GM12872 (cell line): ENCODE results near the gene SNX13.

Experiments
- TF ChIP-seq, protein P1 (sequence below): IDR thresholded peaks from 3 replicates; pipeline ENCODE4 v1.5.1; 2011; ENCODE audit warnings: low read depth, mild to moderate bottlenecking, low read length, moderate library complexity; ENCODE audit not compliant: insufficient read depth

The SNX13 gene

DNA sequence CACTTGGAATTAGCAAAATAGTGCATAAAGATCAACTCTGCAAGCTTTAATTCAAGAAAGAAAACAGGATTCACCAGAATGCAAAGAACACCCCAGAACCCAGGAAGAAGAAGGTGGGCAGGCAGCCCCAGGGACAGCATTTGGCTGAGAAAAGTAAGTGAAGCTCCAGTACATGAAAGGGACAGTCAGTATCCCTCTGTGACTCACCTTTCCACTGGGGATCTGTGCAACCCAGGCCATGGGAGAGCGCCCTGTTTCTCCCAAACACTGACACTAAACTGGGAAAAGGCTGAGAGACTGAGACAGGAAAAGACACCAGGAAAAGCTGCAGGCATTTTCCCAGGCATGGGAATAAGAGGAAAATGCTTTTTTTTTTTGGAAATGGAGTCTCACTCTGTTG is 28.2 kb downstream of the SNX13 start:
- TF ChIP-seq, protein P1, sequence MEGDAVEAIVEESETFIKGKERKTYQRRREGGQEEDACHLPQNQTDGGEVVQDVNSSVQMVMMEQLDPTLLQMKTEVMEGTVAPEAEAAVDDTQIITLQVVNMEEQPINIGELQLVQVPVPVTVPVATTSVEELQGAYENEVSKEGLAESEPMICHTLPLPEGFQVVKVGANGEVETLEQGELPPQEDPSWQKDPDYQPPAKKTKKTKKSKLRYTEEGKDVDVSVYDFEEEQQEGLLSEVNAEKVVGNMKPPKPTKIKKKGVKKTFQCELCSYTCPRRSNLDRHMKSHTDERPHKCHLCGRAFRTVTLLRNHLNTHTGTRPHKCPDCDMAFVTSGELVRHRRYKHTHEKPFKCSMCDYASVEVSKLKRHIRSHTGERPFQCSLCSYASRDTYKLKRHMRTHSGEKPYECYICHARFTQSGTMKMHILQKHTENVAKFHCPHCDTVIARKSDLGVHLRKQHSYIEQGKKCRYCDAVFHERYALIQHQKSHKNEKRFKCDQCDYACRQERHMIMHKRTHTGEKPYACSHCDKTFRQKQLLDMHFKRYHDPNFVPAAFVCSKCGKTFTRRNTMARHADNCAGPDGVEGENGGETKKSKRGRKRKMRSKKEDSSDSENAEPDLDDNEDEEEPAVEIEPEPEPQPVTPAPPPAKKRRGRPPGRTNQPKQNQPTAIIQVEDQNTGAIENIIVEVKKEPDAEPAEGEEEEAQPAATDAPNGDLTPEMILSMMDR, result no peak

DNA sequence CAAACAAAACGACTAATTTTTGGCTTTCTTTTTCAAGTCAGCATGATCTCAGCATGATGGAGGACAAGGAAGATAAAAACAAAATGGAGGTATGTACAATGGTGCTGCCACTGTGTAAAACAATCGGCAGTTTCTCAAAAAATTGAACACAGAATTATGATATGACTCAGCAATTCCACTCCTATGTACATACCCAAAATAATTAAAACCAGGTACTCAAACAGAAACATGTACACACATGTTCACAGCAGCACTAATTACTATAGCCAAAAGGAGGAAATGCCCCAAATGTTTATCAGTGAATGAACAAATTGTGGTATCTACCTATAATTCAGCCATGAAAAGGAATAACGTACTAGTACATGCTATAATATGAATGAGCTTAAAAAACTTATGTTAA is 29.9 kb downstream of the SNX13 start:
- TF ChIP-seq, protein P1, result no peak

- TF ChIP-seq, protein P1, result no peak
Measured at GRCh38 chr7:17907014-17907413, 33.3 kb downstream of the SNX13 start.

GRCh38 chr7:17903337-17903736 is 37.0 kb downstream of the SNX13 start:
- TF ChIP-seq, protein P1, result no peak

GRCh38 chr7:17902599-17902998 is 37.7 kb downstream of the SNX13 start:
- TF ChIP-seq, protein P1, result no peak

DNA sequence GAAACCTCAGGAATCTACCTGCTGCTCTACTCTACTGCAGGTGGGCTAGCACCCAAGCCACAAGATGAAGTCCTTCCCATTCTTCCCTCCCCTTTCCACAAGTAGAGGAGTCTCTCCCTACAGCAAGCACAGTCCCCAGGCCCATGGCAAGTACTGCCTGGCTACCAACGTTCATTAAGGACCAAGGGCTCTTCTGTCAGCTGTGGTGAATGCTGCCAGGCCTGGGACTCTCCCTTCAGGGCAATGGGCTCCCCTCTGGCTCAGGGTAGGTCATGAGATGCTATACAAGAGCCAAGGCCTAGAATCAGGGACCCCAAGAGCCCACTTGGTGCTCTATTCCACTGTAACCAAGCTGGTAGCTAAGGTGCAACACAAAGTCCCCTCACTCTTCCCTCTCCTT is 39.8 kb downstream of the SNX13 start:
- TF ChIP-seq, protein P1, result no peak

- TF ChIP-seq, protein P1, result no peak
Measured at GRCh38 chr7:17898111-17898510, 42.2 kb downstream of the SNX13 start.

- TF ChIP-seq, protein P1, result no peak
Measured at GRCh38 chr7:17887286-17887685, 53.0 kb downstream of the SNX13 start.
